Globus pallidus (tissue), 1 donor: ENCODE data around the gene ZNF415.
"Not testable (repeated sequence)": the region's sequence is repeated elsewhere in the genome, so short reads cannot be mapped to it uniquely, and the experiment has no call there.

ENCODE experiments used
- DNase-seq: peaks from one replicate; pipeline ENCODE4 v3.0.0-alpha.2; 2015; ENCODE audit warnings: low spot score

The ZNF415 gene

DNA sequence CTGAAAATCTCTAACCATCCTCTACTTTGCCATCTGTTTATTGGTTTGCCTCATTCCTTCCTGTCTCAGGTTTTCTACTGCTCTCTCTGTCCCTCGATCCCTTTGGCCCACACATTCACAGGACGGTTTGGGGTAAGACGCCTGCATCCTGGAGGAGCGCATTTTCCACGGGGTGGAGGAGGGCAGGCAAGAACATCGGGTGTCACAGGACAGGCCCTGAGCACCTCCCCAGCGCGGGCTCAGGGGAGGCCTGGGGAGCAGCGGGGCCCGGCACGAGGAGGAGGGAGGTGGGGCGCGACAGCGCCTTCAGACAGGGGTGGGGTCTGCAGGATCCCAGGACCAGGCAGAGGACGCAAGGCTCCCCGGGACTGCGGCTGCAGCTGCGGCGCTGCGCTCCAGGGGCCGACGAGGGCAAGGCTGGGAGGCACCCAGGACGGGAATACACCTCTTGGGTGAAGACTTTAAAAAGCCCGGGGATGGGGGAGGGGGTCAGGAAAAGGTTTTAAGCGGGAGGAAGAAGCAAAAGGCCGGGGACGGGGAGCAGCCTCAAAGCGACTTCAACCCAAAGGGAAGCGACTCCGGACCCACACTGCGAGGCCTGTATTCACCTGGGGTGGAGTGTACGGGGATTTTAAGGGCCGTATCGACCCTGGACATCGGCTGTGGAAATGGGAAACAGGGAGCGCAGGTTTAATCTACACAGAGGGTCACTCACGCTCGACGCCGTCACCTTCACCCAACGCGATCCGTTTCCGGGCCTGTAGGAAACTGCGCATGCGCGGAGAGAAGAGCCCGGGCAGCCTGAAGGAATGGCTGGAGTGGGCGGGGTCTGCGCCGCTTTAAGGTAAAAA lies at the start of gene ZNF415:
TSS of gene ZNF415 (minus strand) at position 770 of the 851 bp plus-strand sequence. CDS start 10,234 bp downstream, outside the sequence.
- DNase-seq, result peak; percentile 66

DNA sequence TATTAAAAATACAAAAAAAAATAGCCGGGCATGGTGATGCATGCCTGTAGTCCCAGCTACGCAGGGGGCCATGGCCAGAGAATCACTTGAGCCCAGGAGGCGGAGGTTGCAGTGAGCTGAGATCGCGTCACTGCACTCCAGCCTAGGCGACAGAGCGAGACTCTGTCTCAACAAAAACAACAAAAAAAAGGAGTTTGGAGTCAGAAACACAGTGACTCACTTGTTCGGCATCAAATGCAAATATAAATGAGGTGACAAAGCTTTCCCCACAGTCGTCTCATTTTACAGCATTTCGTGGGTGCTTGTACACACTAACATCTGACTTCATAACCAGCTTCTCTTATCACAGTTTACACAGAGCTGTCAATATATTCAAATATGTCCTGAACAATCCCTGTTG lies 49.5 kb upstream of the ZNF415 start:
- DNase-seq, result no peak

DNA sequence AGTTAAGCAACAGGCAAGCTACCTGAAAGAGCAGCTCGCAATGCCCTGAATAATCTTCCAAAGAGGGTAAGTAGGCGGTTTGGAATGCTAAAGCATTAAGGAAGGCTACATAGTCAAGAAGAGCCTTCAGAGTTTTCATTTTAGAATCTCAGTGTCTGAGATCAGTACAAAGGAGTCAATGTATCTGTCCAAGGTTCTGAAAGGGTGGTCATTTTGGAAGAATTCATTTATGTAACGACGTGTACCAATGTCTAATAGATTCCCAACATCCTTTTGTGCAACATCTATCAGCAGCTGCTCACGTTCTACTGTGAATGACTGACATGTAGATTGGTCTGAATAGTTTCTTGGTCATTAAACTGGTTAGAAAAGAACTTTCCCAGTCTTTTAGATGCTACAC lies 45.3 kb upstream of the ZNF415 start:
- no peak for DNase-seq

DNA sequence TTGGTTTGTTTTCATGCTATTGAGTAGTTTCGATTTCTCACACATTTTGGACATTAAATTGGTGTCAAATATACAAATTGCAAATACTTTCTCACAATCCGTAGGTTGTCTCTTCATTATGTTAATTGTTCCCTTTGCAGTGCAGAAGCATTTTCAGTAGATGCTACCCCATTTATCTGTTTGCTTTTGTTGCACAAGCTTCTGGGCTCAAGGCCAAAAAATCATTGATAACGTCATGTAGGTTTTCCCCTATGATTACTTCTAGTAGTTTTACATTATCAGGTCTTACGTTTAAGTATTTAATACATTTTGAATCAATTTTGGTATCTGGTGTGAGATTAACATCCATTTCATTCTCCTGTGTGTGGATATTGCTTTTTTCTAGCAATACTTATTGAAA lies 40.2 kb upstream of the ZNF415 start:
- no peak for DNase-seq

DNA sequence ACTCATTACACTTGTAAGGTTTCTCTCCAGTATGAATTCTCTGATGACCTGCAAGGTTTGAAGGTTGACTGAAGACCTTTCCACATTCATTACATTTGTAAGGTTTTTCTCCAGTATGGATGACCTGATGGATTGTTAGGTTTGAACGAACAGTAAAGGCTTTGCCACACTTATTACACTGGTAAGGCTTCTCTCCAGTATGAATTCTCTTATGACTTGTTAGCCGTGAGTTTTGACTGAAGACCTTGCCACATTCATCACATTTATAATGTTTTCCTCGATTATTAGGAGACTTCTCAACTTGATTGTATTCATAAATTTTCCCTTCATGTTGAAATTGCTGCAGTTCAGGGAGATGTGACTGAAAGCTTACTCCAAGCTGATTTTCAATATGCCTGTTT lies 33.0 kb upstream of the ZNF415 start:
- no peak for DNase-seq

DNA sequence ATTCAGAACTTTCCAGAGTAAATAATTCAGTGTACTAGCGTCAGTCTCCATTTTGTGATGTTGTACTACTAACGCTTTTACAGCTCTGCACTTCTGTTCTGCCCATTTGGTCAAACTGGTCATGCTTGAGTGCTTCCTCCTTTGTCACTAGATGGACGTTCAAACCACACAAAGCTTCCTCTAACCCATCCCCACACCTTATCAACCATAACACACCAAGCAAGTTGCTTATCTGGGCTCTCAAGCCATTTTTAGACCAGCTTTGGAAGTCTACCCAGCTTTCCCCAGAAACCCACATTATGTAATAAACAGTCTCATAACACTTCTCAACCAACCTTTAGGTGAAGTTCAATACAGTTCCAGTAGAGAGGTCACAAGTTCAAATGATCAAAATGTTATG lies 28.4 kb upstream of the ZNF415 start:
- no peak for DNase-seq

DNA sequence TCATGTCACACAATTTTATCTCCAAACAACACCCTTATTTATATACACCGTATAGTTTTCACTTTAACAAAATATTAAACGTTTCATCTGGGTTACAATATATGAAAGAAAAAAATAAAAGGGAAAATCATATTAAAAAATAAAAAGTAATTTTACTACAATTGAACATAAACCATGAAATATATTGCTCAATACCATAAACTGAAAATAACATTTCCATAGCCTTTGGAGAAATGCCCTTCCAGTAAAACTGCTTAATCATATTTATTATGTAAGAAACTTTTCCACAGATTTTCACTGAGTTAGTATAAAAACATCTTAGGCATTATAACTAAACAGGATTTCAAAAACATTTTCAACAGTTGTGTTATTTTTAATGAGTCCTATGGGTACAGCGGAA lies 27.6 kb upstream of the ZNF415 start:
- no peak for DNase-seq

DNA sequence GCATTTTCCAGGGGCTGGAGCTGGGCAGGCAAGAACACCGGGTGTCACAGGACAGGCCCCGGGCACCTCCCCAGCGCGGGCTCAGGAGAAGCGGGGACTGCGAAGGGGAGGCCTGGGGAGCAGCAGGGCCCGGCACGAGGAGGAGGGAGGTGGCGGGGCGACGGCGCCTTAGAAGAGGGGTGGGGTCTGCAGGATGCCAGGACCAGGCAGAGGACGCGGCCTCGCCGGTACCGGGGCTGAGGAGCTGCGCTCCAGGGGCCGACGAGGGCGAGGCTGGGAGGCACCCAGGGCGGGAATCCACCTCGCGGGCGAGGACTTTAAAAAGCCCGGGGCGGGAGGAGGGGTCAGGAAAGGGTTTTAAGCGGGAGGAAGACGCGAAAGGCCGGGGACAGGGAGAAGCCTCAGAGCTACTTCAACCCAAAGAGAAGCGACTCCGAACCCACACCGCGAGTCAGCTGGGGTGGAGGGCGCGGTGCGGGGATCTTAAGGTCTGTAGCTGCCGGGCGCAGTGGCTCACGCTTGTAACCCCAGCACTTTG lies 25.5 kb upstream of the ZNF415 start:
- DNase-seq, result peak; percentile 9

DNA sequence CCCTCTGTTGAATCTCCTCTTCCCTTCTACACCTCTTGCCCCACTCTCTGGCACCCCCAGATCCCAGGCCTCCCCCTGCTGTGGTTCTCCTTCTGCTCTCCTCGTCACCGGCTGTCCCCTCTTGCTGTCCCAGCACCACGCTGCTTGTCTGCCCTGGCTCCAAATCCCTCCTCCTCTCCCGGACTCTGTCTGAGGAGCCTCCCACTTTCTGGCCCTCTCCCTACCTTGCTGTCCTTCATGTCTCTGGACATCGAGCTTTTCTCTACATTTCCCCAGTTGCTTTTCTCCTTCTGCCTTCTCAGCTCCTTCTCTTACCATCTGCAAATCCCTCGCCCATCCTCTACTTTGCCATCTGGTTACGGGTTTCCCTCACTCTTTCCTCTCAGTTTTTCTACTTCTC lies 24.9 kb upstream of the ZNF415 start:
- peak; percentile 2 for DNase-seq

DNA sequence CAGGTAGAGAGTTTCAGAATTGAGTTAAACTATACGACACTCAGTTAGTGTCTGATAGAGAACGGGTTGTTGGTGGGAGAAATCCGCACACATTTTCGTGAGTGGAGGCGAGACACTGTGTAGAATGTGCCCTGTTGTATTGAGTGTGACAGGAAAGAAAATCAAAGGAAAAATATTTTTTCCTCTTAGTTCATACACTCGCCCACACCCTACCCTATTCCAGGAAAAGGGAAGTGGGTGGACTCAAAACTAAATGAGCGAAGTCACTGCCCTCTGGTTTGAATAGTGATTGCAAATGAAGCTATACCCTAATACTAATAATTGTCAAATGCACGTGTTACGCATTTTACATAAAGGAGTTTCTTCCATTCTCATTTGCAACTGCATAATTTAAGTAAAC lies 24.1 kb upstream of the ZNF415 start:
- no peak for DNase-seq

DNA sequence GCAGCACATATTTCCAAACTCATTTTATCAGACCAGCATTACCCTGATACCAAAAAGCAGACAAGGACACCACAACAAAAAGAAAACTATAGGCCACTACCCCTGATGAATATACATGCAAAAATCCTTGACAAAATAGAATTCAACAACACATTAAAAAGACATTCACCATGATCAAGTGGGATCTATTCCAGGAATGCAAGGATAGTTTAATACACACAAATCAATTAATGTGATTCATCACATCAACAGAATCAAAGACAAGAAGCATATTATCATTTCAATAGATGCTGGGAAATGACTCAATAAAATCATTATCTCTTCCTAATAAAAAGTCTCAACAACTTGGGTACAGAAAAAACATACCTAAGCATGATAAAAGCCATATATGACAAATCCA lies 14.9 kb upstream of the ZNF415 start:
- DNase-seq, result no peak

DNA sequence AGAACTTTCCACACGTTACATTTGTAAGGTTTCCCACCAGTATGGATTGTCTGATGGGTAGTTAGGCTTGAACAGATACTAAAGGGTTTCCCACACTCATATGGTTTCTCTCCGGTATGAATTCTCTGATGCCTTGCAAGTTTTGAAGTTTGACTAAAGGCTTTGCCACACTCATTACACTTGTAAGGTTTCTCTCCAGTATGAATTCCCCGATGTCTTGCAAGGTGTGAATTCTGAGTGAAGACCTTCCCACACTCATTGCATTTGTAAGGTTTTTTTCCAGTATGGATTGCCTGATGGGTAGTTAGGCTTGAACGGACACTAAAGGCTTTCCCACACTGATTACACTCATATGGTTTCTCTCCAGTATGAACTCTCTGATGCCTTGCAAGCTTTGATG lies 7.6 kb upstream of the ZNF415 start:
- no peak for DNase-seq

DNA sequence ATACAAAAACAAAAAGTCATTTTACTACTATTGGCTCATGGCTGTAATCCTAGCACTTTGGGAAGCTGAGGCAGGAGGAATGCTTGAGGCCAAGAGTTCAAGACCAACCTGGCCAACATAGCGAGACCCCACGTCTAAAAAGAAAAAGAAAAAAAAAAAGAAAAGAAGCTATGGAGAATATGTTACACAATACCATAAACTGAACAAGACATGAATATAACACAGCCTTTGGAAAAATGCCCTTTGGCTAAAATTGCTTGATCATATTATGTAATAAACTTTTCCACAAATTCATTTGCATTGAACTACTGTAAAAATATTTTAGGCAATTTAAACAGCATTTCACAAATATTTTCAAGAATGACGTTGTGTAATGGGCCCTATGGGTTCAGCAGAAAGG lies 3.7 kb upstream of the ZNF415 start:
- DNase-seq, result no peak

DNA sequence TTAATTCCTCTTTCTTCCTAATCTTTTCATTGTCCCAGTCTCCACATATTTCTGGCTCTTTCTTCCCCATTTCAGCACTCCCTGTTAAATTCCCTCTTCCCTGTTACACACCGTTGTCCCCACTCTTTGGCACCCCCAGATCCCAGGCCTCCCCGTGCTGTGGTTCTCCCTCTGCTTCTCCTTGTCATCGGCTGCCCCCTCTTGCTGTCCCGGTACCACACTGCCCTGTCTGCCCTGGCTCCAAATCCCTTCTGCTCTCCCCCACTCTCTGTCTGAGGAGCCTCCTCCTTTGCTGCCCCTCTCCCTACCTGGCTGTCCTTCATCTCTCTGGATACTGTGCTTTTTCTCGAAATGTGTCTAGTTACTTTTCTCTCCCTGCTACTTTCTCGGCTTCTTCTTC lies 983 bp downstream of the ZNF415 start:
- DNase-seq, result peak; percentile 50

DNA sequence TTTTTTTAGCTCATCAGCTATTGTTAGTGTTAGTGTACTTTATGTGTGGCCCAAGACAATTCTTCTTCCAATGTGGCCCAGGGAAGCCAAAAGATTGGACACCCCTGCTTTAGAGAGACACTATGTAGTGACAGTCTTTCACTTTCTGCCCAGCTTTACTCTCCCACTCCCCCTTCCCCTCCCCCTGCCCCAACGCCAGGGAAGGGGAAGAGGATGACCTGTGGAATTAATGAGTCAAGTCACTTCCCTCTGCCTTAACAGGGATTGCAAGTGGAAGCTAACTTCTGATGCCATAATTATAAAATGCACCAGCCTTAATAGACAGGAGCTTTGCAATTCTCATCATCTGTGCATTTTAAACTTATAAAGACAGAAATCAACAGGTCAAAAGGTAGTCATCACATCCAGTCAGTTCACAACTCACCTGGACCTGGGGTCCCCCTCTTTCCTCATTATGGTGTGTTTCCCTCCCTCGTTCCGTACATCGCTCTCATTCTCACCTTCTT lies 1.6 kb downstream of the ZNF415 start:
- DNase-seq, result no peak

DNA sequence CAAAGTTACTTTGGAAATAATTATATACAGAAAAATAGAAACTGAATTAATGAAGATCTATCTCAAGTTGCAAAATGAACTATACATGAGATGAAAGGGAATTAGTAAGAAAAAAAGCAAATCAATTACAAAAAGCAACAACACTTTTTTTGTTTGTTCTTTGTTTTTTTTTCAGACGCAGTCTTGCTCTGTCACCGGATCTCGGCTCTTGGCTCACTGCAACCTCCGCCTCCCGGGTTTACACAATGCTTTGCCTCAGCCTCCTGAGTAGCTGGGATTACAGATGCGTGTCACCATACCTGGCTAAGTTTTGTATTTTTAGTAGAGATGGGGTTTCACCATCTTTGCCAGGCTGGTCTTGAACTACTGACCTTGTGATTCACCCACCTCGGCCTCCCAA lies 2.2 kb downstream of the ZNF415 start:
- peak; percentile 41 for DNase-seq

DNA sequence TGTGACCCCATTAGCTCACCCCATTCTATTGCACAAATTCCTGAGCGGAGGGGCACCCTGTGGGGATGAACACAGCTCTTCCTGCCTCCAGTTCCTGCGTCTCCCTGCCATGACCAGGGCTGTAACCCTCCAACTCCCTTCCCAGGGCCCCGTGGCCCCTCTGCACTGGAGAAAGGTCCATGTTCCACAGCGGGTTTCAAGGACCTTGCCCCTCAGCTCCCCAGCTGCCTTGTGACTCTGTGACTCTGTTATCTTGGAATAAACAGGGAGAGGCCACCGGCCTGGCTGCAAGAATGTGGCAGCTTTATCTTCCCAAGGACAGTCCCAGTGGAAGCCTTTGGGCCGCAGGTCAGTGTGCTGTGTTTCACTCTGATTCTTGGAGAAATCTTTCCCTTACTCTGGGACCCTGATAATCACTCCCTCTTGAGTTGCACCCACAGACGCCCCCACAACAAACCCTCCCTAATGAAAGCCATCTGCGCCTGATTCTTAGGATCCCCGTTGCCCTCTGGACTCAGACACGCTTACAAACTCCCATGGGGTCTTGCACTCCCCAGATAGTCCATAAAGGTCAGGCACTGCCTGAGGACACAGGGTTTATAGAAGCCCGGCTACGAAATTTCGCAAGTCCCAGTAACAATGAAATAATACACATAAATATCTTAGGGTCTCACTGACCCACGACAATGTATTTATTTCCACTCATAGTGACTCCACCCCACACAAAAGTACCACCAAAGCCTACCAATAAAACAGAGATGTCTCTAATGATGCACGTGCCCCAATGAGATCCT lies 5.8 kb downstream of the ZNF415 start:
- not testable (repeated sequence) for DNase-seq

DNA sequence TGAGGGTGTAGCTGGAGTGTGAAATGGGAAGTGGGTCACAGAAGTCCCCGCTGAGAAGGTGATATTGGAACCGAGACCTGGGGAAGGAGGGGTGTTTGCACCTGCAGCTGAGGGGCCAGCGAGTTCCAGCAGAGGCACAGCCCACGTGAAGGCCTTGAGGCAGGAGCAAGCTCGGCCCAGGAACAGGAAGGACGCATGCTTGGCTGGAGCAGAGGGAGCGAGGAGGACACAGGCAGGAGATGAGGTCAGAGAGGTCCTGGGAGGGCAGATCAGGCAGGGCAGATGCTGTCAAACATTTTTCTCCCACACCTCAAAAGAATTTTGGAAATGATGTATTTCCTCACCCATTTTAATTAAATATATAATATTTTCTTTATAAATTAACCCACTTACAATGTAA lies 9.3 kb downstream of the ZNF415 start:
- DNase-seq, result no peak

DNA sequence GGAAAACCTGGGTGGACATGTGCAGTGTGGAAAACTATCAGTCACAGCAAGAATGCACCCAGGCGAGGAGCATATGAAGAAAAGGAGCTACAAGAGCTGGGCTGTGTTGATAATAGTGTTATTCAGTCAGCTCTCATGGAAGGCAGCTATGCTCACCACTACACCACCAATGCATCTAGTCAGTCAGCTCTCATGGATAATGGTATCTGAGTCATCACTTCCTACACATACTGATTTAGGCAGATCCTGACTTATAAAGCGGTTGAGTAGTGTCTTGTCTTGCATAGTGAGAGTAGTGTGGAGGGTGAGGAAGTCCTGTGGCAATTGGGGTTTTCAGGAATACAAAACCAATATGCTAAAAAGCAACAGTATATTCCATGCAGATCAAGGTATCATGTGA lies 20.4 kb downstream of the ZNF415 start:
- DNase-seq, result no peak

DNA sequence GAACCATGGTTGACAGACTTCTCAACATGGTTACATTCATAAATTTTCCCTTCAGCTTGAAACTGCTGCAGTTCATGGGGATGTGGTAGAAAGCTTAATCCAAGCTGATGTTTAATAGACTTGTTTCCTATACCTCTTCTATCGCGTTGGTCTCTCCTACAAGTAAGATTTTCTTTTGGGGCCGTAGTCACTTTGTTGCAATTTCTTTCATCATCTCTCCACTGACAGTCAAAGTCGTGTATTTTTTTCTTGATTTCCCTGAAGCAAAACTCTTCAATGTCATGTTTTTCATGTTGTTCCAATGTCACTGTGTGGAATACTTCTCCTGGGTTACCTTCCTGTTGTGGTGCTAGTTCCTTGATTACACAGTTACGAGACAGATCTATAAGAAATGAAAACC lies 23.2 kb downstream of the ZNF415 start:
- no peak for DNase-seq

DNA sequence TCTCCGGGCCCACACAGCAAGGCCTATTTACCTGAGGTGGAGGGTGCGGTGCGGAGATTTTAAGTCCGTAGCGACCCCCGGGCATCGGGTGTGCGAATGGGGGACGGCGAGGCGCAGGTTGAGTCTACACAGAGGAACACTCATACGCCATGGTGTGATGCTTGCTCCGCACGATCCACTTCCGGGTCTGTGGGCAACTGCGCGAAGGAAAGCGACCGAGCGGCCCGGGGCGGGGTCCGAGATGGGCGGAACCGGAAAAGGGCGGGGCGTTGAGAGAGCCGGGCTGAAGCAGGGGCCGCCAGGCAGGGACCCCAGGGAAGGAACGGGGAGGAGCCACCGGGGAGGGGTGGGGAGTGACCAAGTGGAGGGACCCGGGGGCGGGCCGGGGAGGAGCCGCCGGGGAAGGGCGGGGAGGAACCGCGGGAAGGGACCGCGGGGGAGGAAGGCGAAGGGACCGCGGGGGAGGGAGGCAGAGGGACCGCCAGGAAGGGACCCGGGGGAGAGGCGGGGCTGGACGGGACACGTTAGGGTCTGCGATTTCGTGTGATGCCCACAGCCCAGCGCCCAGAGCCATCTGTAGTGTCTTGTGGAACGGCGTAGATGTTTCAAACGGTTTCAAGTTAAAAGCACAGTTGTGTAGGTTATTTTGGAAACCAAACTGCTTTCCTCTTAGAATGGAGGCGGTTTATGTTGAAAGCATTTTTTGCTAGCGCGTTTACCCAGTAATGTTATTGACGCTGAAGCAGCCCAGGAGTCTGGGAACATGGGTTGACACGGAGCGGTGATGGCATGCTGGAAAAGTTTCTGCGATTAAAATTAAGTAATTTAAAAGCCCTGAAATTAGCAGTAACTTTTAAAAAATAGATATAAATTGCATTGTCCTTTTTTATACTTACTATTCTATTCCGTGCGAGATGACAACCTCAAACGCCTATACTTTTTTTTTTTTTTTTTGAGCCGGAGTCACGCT lies 29.2 kb downstream of the ZNF415 start, which contains the start of gene ZNF160:
TSS of gene ZNF160 (minus strand) at position 189 of the 970 bp plus-strand sequence. CDS start 17,146 bp downstream, outside the sequence.
- peak; percentile 98 for DNase-seq
